Measurements from ENCODE around the gene B9D1.

- TF ChIP-seq CTCF (conservative IDR thresholded peaks at IDR 0.05; ENCODE audit: low read length): peak; percentile 97
- no peak for TF ChIP-seq EZH2phosphoT487 (IDR thresholded peaks at IDR 0.05; ENCODE audit: borderline replicate concordance, low read depth, low read length)
Measured at GRCh38 chr17:19362277-19363113, at the start of gene B9D1.

Measured in OCI-LY7 (cell line).